ENCODE measurements around the gene ADARB2. TPM values are rescaled to one million over a fixed set of nuclear protein-coding genes. Genes with fewer than 3 reads are reported as not detected.

Gene ADARB2
- total RNA-seq, 2 experiments from 2014 or later = 2.5 to 3.0 TPM

GRCh38 chr10:1530871-1531517 is 206.3 kb downstream of the ADARB2 start:
- Mint-ChIP-seq H3K4me3 (no peak overlapping the region), H3K27me3 (no peaks in the 10 kb centered on the region), H3K9me3 (no peaks in the 10 kb centered on the region), H3K36me3 (ENCODE audit: low read depth) (no peaks in the 10 kb centered on the region), H3K4me1 (no peaks in the 10 kb centered on the region), H3K27ac (no peak overlapping the region)
- POLR2A ChIA-PET = no interaction called here
- CTCF ChIA-PET = no interaction called here
- DNase-seq = no peak

GRCh38 chr10:1529806-1530413 is 207.4 kb downstream of the ADARB2 start:
- no peaks in the 10 kb centered on the region for H3K36me3 Mint-ChIP-seq (ENCODE audit: low read depth)
- no peak overlapping the region for H3K27ac Mint-ChIP-seq
- H3K27me3 Mint-ChIP-seq = no peaks in the 10 kb centered on the region
- CTCF ChIA-PET = no interaction called here
- no peaks in the 10 kb centered on the region for H3K4me1 Mint-ChIP-seq
- no peak for DNase-seq
- POLR2A ChIA-PET = no interaction called here
- H3K9me3 Mint-ChIP-seq = no peaks in the 10 kb centered on the region
- no peak overlapping the region for H3K4me3 Mint-ChIP-seq

- no peaks in the 10 kb centered on the region for H3K27me3 Mint-ChIP-seq
- no peak for DNase-seq
- ChIA-PET CTCF (no interaction called here), POLR2A (no interaction called here)
- H3K4me3 Mint-ChIP-seq = no peak overlapping the region
- no peak overlapping the region for H3K27ac Mint-ChIP-seq
- no peaks in the 10 kb centered on the region for H3K36me3 Mint-ChIP-seq (ENCODE audit: low read depth)
- no peaks in the 10 kb centered on the region for H3K4me1 Mint-ChIP-seq
- H3K9me3 Mint-ChIP-seq = no peaks in the 10 kb centered on the region
Measured at GRCh38 chr10:1527951-1528350, 209.4 kb downstream of the ADARB2 start.

- ChIA-PET CTCF (no interaction called here), POLR2A (no interaction called here)
- H3K9me3 Mint-ChIP-seq = no peaks in the 10 kb centered on the region
- H3K27me3 Mint-ChIP-seq = no peaks in the 10 kb centered on the region
- H3K4me1 Mint-ChIP-seq = no peaks in the 10 kb centered on the region
- no peak overlapping the region for H3K27ac Mint-ChIP-seq
- H3K36me3 Mint-ChIP-seq (ENCODE audit: low read depth) = no peaks in the 10 kb centered on the region
- no peak overlapping the region for H3K4me3 Mint-ChIP-seq
- DNase-seq = no peak
Measured at GRCh38 chr10:1526436-1527055, 210.8 kb downstream of the ADARB2 start.

- Mint-ChIP-seq H3K4me1 (no peaks in the 10 kb centered on the region), H3K36me3 (ENCODE audit: low read depth) (no peaks in the 10 kb centered on the region), H3K27ac (no peak overlapping the region), H3K9me3 (no peaks in the 10 kb centered on the region), H3K4me3 (no peak overlapping the region), H3K27me3 (no peaks in the 10 kb centered on the region)
- ChIA-PET CTCF (no interaction called here), POLR2A (no interaction called here)
- DNase-seq = no peak
Measured at GRCh38 chr10:1525354-1526162, 211.8 kb downstream of the ADARB2 start.

GRCh38 chr10:1524540-1524939 is 212.8 kb downstream of the ADARB2 start:
- Mint-ChIP-seq H3K27ac (no peak overlapping the region), H3K4me3 (no peak overlapping the region), H3K4me1 (no peaks in the 10 kb centered on the region), H3K9me3 (no peaks in the 10 kb centered on the region), H3K27me3 (no peaks in the 10 kb centered on the region), H3K36me3 (ENCODE audit: low read depth) (no peaks in the 10 kb centered on the region)
- POLR2A ChIA-PET = no interaction called here
- DNase-seq = no peak
- CTCF ChIA-PET = no interaction called here

GRCh38 chr10:1523221-1523620 is 214.1 kb downstream of the ADARB2 start:
- POLR2A ChIA-PET = no interaction called here
- CTCF ChIA-PET = no interaction called here
- Mint-ChIP-seq H3K9me3 (peaks cover 8% of the 10 kb centered on the region), H3K27me3 (no peaks in the 10 kb centered on the region), H3K4me3 (no peak overlapping the region), H3K36me3 (ENCODE audit: low read depth) (no peaks in the 10 kb centered on the region), H3K27ac (no peak overlapping the region), H3K4me1 (no peaks in the 10 kb centered on the region)
- no peak for DNase-seq

GRCh38 chr10:1522237-1522636 is 215.1 kb downstream of the ADARB2 start:
- Mint-ChIP-seq H3K27ac (no peak overlapping the region), H3K27me3 (no peaks in the 10 kb centered on the region), H3K4me3 (no peak overlapping the region), H3K9me3 (peaks cover 8% of the 10 kb centered on the region), H3K36me3 (ENCODE audit: low read depth) (no peaks in the 10 kb centered on the region), H3K4me1 (no peaks in the 10 kb centered on the region)
- CTCF ChIA-PET = no interaction called here
- POLR2A ChIA-PET = no interaction called here
- no peak for DNase-seq

- POLR2A ChIA-PET = no interaction called here
- Mint-ChIP-seq H3K4me3 (no peak overlapping the region), H3K27ac (no peak overlapping the region), H3K36me3 (ENCODE audit: low read depth) (no peaks in the 10 kb centered on the region), H3K9me3 (peaks cover 8% of the 10 kb centered on the region), H3K4me1 (no peaks in the 10 kb centered on the region), H3K27me3 (no peaks in the 10 kb centered on the region)
- CTCF ChIA-PET = no interaction called here
- DNase-seq = no peak
Measured at GRCh38 chr10:1521741-1522140, 215.6 kb downstream of the ADARB2 start.

GRCh38 chr10:1520909-1521565 is 216.3 kb downstream of the ADARB2 start:
- ChIA-PET POLR2A (no interaction called here), CTCF (no interaction called here)
- Mint-ChIP-seq H3K27me3 (no peaks in the 10 kb centered on the region), H3K4me1 (no peaks in the 10 kb centered on the region), H3K4me3 (no peak overlapping the region), H3K27ac (no peak overlapping the region), H3K9me3 (peaks cover 8% of the 10 kb centered on the region), H3K36me3 (ENCODE audit: low read depth) (no peaks in the 10 kb centered on the region)
- DNase-seq = no peak

- no peaks in the 10 kb centered on the region for H3K4me1 Mint-ChIP-seq
- CTCF ChIA-PET = no interaction called here
- no peaks in the 10 kb centered on the region for H3K36me3 Mint-ChIP-seq (ENCODE audit: low read depth)
- no peak for DNase-seq
- H3K27me3 Mint-ChIP-seq = no peaks in the 10 kb centered on the region
- H3K9me3 Mint-ChIP-seq = peaks cover 8% of the 10 kb centered on the region
- H3K27ac Mint-ChIP-seq = no peak overlapping the region
- POLR2A ChIA-PET = no interaction called here
- no peak overlapping the region for H3K4me3 Mint-ChIP-seq
Measured at GRCh38 chr10:1519391-1519790, 217.9 kb downstream of the ADARB2 start.

- Mint-ChIP-seq H3K36me3 (ENCODE audit: low read depth) (no peaks in the 10 kb centered on the region), H3K4me1 (no peaks in the 10 kb centered on the region), H3K27ac (no peak overlapping the region), H3K27me3 (no peaks in the 10 kb centered on the region), H3K9me3 (peaks cover 8% of the 10 kb centered on the region), H3K4me3 (no peak overlapping the region)
- ChIA-PET CTCF (no interaction called here), POLR2A (no interaction called here)
- no peak for DNase-seq
Measured at GRCh38 chr10:1517684-1518083, 219.6 kb downstream of the ADARB2 start.

- DNase-seq = no peak
- peaks cover 8% of the 10 kb centered on the region for H3K9me3 Mint-ChIP-seq
- H3K27ac Mint-ChIP-seq = no peak overlapping the region
- H3K4me3 Mint-ChIP-seq = no peak overlapping the region
- CTCF ChIA-PET = no interaction called here
- H3K27me3 Mint-ChIP-seq = no peaks in the 10 kb centered on the region
- H3K36me3 Mint-ChIP-seq (ENCODE audit: low read depth) = no peaks in the 10 kb centered on the region
- POLR2A ChIA-PET = no interaction called here
- H3K4me1 Mint-ChIP-seq = no peaks in the 10 kb centered on the region
Measured at GRCh38 chr10:1516492-1517165, 220.7 kb downstream of the ADARB2 start.
